ENCODE data around the gene ASCL1. TPM values are rescaled to one million over a fixed set of nuclear protein-coding genes. Genes with fewer than 3 reads are reported as not detected.
A peak's percentile ranks its signal among the peaks of the same experiment; 100 is the strongest.

The ASCL1 gene
- total RNA-seq, 1 donor from 2014 or later: not detected

- intact Hi-C loops (cut with DNase I): loop anchor here (10.0 kb wide), 1 partner anchor 584 kb away; no protein-coding TSS in a partner anchor
- DNase-seq (ENCODE audit: low spot score) (no peak), ATAC-seq (peak; percentile 22)
Observed at GRCh38 chr12:102950107-102950949, 7.1 kb upstream of the ASCL1 start.

DNA sequence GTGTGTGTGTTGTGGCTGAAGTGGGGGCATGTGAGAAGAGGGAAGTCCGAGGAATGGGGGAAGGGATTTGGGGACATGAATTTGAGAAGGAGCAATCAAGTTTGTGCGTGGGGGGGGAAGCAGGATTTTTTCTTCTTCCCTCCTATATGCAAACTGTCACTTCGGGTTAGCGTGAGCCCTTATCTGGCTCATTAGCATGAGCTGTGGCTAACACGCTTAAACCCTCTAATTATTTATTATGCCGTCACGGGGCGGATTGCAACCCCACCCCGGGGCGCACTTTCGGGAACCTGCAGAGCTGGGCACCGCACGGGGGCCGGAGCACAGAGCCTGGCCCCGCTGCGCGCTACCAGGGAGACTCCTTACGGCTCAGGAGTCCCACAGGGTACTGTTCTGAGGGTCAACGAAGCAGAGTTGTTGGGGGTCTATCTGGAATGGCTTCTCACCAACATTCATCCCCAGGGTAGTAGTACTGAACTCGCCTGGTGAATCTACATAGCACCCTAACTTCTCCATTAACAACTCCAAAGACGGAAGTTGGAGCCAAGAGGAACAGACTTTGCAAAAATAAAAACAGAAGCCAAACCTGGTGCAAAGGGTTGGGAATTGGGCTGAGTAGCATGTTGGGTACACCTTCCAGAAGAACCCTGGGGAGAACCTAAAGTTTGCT is 6.4 kb upstream of the ASCL1 start:
- intact Hi-C loops (cut with DNase I): loop anchor here (10.0 kb wide), 1 partner anchor 584 kb away; no protein-coding TSS in a partner anchor
- no peak for DNase-seq (ENCODE audit: low spot score)
- no peak for ATAC-seq

- ATAC-seq (no peak), DNase-seq (ENCODE audit: low spot score) (no peak)
- intact Hi-C loops (cut with DNase I): loop anchor here (10.0 kb wide), 1 partner anchor 583 kb away; no protein-coding TSS in a partner anchor
Observed at GRCh38 chr12:102951841-102952240, 5.6 kb upstream of the ASCL1 start.

DNA sequence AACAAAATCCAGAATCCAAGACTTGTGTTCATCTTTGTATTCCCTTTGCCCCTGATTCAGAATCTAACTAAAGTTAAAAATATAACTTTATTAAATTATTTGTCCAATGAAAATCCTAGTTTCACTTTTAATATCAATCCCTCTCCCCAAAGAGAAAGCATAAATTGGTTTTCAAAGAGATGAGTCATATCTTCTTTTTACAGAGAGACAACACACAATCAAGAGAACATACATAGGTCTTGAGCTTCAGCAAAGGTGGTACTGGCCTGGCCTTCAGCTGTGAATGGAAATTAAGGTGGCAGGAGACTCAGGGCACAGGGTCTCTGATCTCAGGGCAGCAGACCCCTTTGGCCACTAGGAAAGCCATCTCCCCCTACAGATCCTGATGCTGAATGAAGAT is 4.3 kb upstream of the ASCL1 start:
- ATAC-seq: no peak

GRCh38 chr12:102954134-102954533 is 3.3 kb upstream of the ASCL1 start:
- DNase-seq (ENCODE audit: low spot score): no peak
- intact Hi-C loops (cut with DNase I): loop anchor here (10.0 kb wide), 1 partner anchor 581 kb away; no protein-coding TSS in a partner anchor
- no peak for ATAC-seq

More for the DNA sequence above, 4.3 kb upstream of the ASCL1 start:
- intact Hi-C loops (cut with DNase I): loop anchor here (10.0 kb wide), 1 partner anchor 582 kb away; no protein-coding TSS in a partner anchor
- no peak for DNase-seq (ENCODE audit: low spot score)

- DNase-seq (ENCODE audit: low spot score) (no peak), ATAC-seq (no peak)
- intact Hi-C loops (cut with DNase I): loop anchor here (10.0 kb wide), 1 partner anchor 579 kb away; no protein-coding TSS in a partner anchor
Observed at GRCh38 chr12:102955926-102956737, 1.3 kb upstream of the ASCL1 start.

GRCh38 chr12:102956738-102957327 is 641 bp upstream of the ASCL1 start:
- intact Hi-C loops (cut with DNase I): loop anchor here (10.0 kb wide), 1 partner anchor 578 kb away; no protein-coding TSS in a partner anchor
- no peak for ATAC-seq
- DNase-seq (ENCODE audit: low spot score): no peak

DNA sequence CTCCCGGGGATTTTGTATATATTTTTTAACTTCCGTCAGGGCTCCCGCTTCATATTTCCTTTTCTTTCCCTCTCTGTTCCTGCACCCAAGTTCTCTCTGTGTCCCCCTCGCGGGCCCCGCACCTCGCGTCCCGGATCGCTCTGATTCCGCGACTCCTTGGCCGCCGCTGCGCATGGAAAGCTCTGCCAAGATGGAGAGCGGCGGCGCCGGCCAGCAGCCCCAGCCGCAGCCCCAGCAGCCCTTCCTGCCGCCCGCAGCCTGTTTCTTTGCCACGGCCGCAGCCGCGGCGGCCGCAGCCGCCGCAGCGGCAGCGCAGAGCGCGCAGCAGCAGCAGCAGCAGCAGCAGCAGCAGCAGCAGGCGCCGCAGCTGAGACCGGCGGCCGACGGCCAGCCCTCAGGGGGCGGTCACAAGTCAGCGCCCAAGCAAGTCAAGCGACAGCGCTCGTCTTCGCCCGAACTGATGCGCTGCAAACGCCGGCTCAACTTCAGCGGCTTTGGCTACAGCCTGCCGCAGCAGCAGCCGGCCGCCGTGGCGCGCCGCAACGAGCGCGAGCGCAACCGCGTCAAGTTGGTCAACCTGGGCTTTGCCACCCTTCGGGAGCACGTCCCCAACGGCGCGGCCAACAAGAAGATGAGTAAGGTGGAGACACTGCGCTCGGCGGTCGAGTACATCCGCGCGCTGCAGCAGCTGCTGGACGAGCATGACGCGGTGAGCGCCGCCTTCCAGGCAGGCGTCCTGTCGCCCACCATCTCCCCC is 777 bp downstream of the ASCL1 start:
- DNase-seq (ENCODE audit: low spot score) (no peak), ATAC-seq (no peak)
- intact Hi-C loops (cut with DNase I): loop anchor here (10.0 kb wide), 1 partner anchor 577 kb away; no protein-coding TSS in a partner anchor

GRCh38 chr12:102958830-102959176 is 1.3 kb downstream of the ASCL1 start:
- ATAC-seq: no peak
- DNase-seq (ENCODE audit: low spot score): no peak
- intact Hi-C loops (cut with DNase I): loop anchor here (10.0 kb wide), 1 partner anchor 576 kb away; no protein-coding TSS in a partner anchor

DNA sequence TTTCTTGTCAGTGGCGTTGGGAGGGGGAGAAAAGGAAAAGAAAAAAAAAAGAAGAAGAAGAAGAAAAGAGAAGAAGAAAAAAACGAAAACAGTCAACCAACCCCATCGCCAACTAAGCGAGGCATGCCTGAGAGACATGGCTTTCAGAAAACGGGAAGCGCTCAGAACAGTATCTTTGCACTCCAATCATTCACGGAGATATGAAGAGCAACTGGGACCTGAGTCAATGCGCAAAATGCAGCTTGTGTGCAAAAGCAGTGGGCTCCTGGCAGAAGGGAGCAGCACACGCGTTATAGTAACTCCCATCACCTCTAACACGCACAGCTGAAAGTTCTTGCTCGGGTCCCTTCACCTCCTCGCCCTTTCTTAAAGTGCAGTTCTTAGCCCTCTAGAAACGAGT is 1.9 kb downstream of the ASCL1 start:
- intact Hi-C loops (cut with DNase I): loop anchor here (10.0 kb wide), 1 partner anchor 575 kb away; no protein-coding TSS in a partner anchor
- ATAC-seq (no peak), DNase-seq (ENCODE audit: low spot score) (no peak)

- DNase-seq (ENCODE audit: low spot score) (no peak), ATAC-seq (no peak)
- intact Hi-C loops (cut with DNase I): no loop called here
Observed at GRCh38 chr12:102960766-102961465, 3.4 kb downstream of the ASCL1 start.

- intact Hi-C loops (cut with DNase I): no loop called here
- ATAC-seq (no peak), DNase-seq (ENCODE audit: low spot score) (no peak)
Observed at GRCh38 chr12:102961466-102961855, 4.0 kb downstream of the ASCL1 start.

GRCh38 chr12:102962532-102962931 is 5.1 kb downstream of the ASCL1 start:
- intact Hi-C loops (cut with DNase I): no loop called here
- DNase-seq (ENCODE audit: low spot score) (no peak), ATAC-seq (no peak)

- DNase-seq (ENCODE audit: low spot score) (no peak), ATAC-seq (no peak)
- intact Hi-C loops (cut with DNase I): no loop called here
Observed at GRCh38 chr12:102962986-102963385, 5.5 kb downstream of the ASCL1 start.

DNA sequence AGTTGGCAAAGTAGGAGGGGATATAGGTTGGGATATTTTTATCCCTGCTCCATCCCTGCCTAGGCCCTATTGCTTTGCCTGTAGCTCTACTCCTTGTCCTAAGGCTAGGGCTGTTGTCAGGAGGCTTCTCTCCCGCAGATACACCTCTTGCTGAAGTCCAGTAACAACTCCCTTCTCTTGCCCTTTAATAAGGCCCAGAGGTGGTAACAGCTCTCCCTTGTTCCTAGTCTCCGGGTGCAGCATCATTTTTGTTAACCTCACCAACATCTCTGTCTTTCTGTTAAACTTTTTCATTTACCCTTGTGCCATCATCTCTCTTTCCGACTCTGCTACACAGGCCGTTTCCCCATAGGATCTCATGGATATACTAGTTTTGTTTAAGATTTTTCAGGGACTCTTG is 6.3 kb downstream of the ASCL1 start:
- DNase-seq (ENCODE audit: low spot score) (no peak), ATAC-seq (no peak)
- intact Hi-C loops (cut with DNase I): no loop called here

- ATAC-seq (no peak), DNase-seq (ENCODE audit: low spot score) (no peak)
- intact Hi-C loops (cut with DNase I): no loop called here
Observed at GRCh38 chr12:102964872-102965271, 7.4 kb downstream of the ASCL1 start.

Measured in sciatic nerve (tissue), 2 donors.